GM13977 (cell line): Measurements from ENCODE around the gene PRSS33.

Experiments
- DNase-seq: peaks from one replicate; pipeline ENCODE4 v3.0.0; 2012; ENCODE audit warnings: low spot score
- CTCF ChIP-seq: IDR thresholded peaks from 2 replicates; pipeline ENCODE4 v1.5.1; 2012; ENCODE audit warnings: mild to moderate bottlenecking, control low read depth; ENCODE audit not compliant: insufficient read depth; ENCODE audit errors: extremely low read depth, missing control alignments
- in situ Hi-C: fragments of 300-500 bp; cut with MboI; formaldehyde crosslinking; loops from one replicate; pipeline ENCODE4 v1.12.0; 2022; ENCODE audit warnings: low sequenced_read_pairs, low pct_unique_long_range_greater_than_20kb, mixed read lengths, inconsistent platforms; ENCODE audit not compliant: unreplicated experiment

Gene PRSS33

GRCh38 chr16:2743007-2743810, 44.2 kb downstream of the PRSS33 start:
- DNase-seq: no peak
- in situ Hi-C loops: no loop called here
- no peak for TF ChIP-seq CTCF

- no peak for TF ChIP-seq CTCF
- in situ Hi-C loops: no loop called here
- DNase-seq: no peak
Observed at GRCh38 chr16:2742323-2743006, 44.9 kb downstream of the PRSS33 start.

- DNase-seq: no peak
- in situ Hi-C loops: no loop called here
- TF ChIP-seq CTCF: no peak
Observed at GRCh38 chr16:2741168-2741567, 46.2 kb downstream of the PRSS33 start.

- DNase-seq: no peak
- in situ Hi-C loops: no loop called here
- TF ChIP-seq CTCF: no peak
Observed at GRCh38 chr16:2740476-2740875, 46.9 kb downstream of the PRSS33 start.

- TF ChIP-seq CTCF: no peak
- in situ Hi-C loops: no loop called here
- no peak for DNase-seq
Observed at GRCh38 chr16:2739625-2740430, 47.5 kb downstream of the PRSS33 start.

- in situ Hi-C loops: no loop called here
- DNase-seq: no peak
- TF ChIP-seq CTCF: no peak
Observed at GRCh38 chr16:2738615-2739014, 48.7 kb downstream of the PRSS33 start.
